ENCODE results near the gene TRIP10. TPM values are rescaled to one million over a fixed set of nuclear protein-coding genes. Genes with fewer than 3 reads are reported as not detected.
A peak's percentile ranks its signal among the peaks of the same experiment; 100 is the strongest.

The TRIP10 gene
- total and polyA plus RNA-seq, 10 of the 15 experiments (the other 5 are each of a cell fraction or from before 2014, with no cell fraction given), result 0.79 to 54.5 (median 32.5) TPM

DNA sequence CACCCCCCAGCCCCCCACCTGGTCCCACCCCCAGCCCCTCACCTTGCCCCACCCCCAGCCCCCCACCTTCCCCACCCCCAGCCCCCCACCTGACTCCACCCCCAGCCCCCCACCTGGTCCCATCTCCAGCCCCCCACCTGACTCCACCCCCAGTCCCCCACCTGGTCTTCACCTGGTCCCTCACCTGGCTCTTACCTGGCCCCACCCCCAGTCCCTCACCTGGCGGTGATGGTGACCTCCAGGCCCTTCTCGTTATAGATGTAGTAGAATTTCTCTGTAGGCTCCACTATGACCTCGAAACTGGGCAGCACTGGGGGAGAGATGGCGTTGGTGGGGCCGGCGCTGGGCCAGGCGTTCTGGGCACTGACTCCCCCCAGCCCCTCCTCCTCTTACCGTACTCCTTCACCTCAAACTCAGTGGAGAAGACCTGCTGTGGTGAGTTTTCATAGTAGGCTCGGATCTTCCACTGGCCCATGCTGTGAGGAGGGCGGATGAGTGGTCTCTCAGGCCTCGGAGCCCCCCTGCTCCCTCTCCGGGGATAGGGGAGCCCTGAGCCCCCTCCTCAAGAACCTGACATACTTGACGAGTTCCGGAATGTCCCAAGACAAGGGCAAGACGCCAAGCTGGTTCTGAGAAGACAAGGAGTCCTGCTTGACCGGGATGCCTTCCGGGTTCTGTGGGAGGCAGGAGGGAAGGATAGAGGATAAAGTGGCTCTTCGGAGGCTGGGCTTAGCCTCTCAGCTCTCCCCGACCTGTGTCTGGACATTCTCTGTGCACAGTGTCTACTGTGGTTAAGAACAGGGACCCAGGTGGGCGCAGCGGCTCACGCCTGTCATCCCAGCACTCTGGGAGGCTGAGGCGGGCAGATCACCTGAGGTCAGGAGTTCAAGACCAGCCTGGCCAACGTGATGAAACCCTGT lies 25.4 kb upstream of the TRIP10 start (continued):
- no peak for TF ChIP-seq ZBTB4 (CRISPR knock-in tag; IDR thresholded peaks at IDR 0.05)
- TF ChIP-seq NFYB (IDR thresholded peaks at IDR 0.05; ENCODE audit: insufficient read depth, low read depth, low read length), result no peak
- TF ChIP-seq SMAD1 (IDR thresholded peaks at IDR 0.05; ENCODE audit: low read depth, partially characterized antibody), result no peak
- no peak for TF ChIP-seq TCF12 (IDR thresholded peaks at IDR 0.05; ENCODE audit: low read depth, low read length)

DNA sequence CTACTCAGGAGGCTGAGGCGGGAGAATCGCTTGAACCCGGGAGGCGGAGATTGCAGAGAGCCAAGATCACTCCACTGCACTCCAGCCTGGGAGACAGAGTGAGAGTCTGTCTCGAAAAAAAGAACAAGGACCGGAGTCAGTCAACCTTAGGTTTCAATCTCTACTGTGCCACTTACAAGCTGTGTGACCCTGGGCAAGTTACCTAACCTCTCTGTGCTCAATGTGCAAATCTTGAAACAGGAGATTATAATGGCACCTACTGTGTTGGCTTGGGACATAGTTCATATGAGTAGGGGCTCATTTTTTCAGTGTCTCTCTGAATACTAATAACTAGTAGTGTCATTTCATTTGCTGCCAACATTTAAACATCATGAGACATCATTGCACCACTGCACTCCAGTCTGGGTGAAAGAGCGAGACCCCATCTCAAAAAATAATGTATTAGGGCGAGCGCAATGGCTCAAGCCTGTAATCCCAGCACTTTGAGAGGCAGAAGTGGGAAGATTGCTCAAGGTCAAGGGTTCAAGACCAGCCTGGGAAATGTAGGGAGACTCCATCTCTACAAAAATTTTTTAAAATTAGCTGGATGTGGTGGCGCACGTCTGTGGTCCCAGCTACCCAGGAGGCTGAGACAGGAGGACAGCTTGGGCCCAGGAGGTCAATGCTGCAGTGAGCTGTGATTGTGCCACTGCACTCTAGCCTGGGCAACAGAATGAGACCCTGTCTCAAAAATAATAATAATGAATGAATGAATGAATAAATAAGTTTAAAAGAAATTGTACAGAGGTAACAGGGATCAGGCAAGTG lies 24.5 kb upstream of the TRIP10 start:
- H3K79me2 ChIP-seq (ENCODE audit: control insufficient read depth, insufficient read depth, low read length), result no peaks in the 10 kb centered on the region
- no peaks in the 10 kb centered on the region for H3K9me3 ChIP-seq (replicated peaks; ENCODE audit: control insufficient read depth, insufficient read depth, low read length)
- no peak overlapping the region for H3K9ac ChIP-seq (ENCODE audit: control insufficient read depth, insufficient read depth, low read length)
- SMC1A ChIA-PET (ENCODE audit: uncharacterized antibody, unreplicated experiment), result interaction anchor here (0.5 to 2.1 kb wide), 2 partner anchors 39 to 135 kb away, joined by 3 to 7 read pairs; no protein-coding TSS in a partner anchor
- RAD21 ChIA-PET (ENCODE audit: unreplicated experiment), result interaction anchor here (1.6 kb wide), 1 partner anchor 82 kb away, joined by 5 read pairs; no protein-coding TSS in a partner anchor
- TF ChIP-seq FOXK2 (IDR thresholded peaks at IDR 0.05) (no peak), BCL3 (IDR thresholded peaks at IDR 0.05; ENCODE audit: borderline replicate concordance, insufficient read depth, low read depth, low read length, poor library complexity, severe bottlenecking) (peak; percentile 32)
- WGBS (ENCODE audit: insufficient coverage, insufficient replicate concordance, low lambda C conversion rate, missing lambda C conversion rate), result 63% methylated on average over 11 of the region's 11 CpGs
- H3K36me3 ChIP-seq (ENCODE audit: control insufficient read depth in 2 of 2, insufficient read depth in 2 of 2, low read length in 1 of 2), result no peaks in the 10 kb centered on the region
- FAIRE-seq (no peak), DNase-seq (ENCODE audit: low read depth, low spot score) (no peak), ATAC-seq (no peak)
- H3K4me3 ChIP-seq, result no peak overlapping the region
- H3K4me1 ChIP-seq (ENCODE audit: control insufficient read depth, insufficient read depth, low read length), result no peaks in the 10 kb centered on the region
- H2AFZ ChIP-seq (ENCODE audit: control insufficient read depth, low read depth, low read length), result no peak overlapping the region
- intact Hi-C loops (cut with micrococcal nuclease; ENCODE audit: unreplicated experiment) (no loop called here), in situ Hi-C loops (cut with MboI) (no loop called here)
- no peaks in the 10 kb centered on the region; a peak in 2 of 4 replicates for H3K27me3 ChIP-seq (replicated peaks in 1 of 2; ENCODE audit: control insufficient read depth in 2 of 2, insufficient read depth in 2 of 2, low read length in 1 of 2)
- no TSS peak for BruUV-seq (replicated peaks)
- no peaks in the 10 kb centered on the region for H4K20me1 ChIP-seq (ENCODE audit: control insufficient read depth, insufficient read depth)
- POLR2A ChIA-PET, result interaction anchor here (0.6 kb wide), 1 partner anchor 36 kb away, joined by 3 read pairs; no protein-coding TSS in a partner anchor
- H3K27ac ChIP-seq (ENCODE audit: control insufficient read depth, insufficient read depth), result no peak overlapping the region
- CTCF ChIA-PET, result interaction anchor here (1.0 to 1.4 kb wide), 3 partner anchors 11 to 73 kb away, joined by 3 to 9 read pairs (median 4); no protein-coding TSS in a partner anchor
- H3K4me2 ChIP-seq (ENCODE audit: control insufficient read depth, insufficient read depth), result no peak overlapping the region

Measured in GM12878 (cell line).